ENCODE data around the gene GALNT7. TPM values are rescaled to one million over a fixed set of nuclear protein-coding genes. Genes with fewer than 3 reads are reported as not detected.
A peak's percentile ranks its signal among the peaks of the same experiment; 100 is the strongest.

The GALNT7 gene
- total RNA-seq, 1 donor from 2014 or later: 6.1 TPM

- H3K4me1 ChIP-seq: no peaks in the 10 kb centered on the region
- H3K36me3 ChIP-seq: no peaks in the 10 kb centered on the region
- TF ChIP-seq CTCF (IDR thresholded peaks at IDR 0.05; ENCODE audit: borderline replicate concordance): no peak
- no peak for DNase-seq
- H3K4me3 ChIP-seq: no peak overlapping the region
- H3K27me3 ChIP-seq (ENCODE audit: low read depth): no peaks in the 10 kb centered on the region
- H3K9me3 ChIP-seq (replicated peaks): no peaks in the 10 kb centered on the region
- intact Hi-C loops (cut with micrococcal nuclease): no loop called here
- no peak overlapping the region for H3K27ac ChIP-seq (replicated peaks)
These were observed 177.5 kb downstream of the GALNT7 start for GRCh38 chr4:173346074-173346473.

GRCh38 chr4:173347467-173347866 is 178.9 kb downstream of the GALNT7 start:
- H3K4me1 ChIP-seq: no peaks in the 10 kb centered on the region
- H3K27me3 ChIP-seq (ENCODE audit: low read depth): no peaks in the 10 kb centered on the region

GRCh38 chr4:173357939-173358338 is 189.3 kb downstream of the GALNT7 start:
- H3K27me3 ChIP-seq (ENCODE audit: low read depth): no peaks in the 10 kb centered on the region
- H3K27ac ChIP-seq (replicated peaks): no peak overlapping the region
- H3K9me3 ChIP-seq (replicated peaks): no peaks in the 10 kb centered on the region
- intact Hi-C loops (cut with micrococcal nuclease): no loop called here
- no peaks in the 10 kb centered on the region for H3K36me3 ChIP-seq
- no peak for TF ChIP-seq CTCF (IDR thresholded peaks at IDR 0.05; ENCODE audit: borderline replicate concordance)
- H3K4me1 ChIP-seq: no peaks in the 10 kb centered on the region
- H3K4me3 ChIP-seq: no peak overlapping the region
- DNase-seq: no peak

More at GRCh38 chr4:173347467-173347866, 178.9 kb downstream of the GALNT7 start:
- Histone ChIP-seq H3K9me3 (replicated peaks) (no peaks in the 10 kb centered on the region), H3K36me3 (no peaks in the 10 kb centered on the region), H3K27ac (replicated peaks) (no peak overlapping the region), H3K4me3 (no peak overlapping the region)
- TF ChIP-seq CTCF (IDR thresholded peaks at IDR 0.05; ENCODE audit: borderline replicate concordance): no peak
- DNase-seq: no peak
- intact Hi-C loops (cut with micrococcal nuclease): no loop called here

- DNase-seq: no peak
- intact Hi-C loops (cut with micrococcal nuclease): no loop called here
- Histone ChIP-seq H3K36me3 (no peaks in the 10 kb centered on the region), H3K27me3 (ENCODE audit: low read depth) (no peaks in the 10 kb centered on the region), H3K27ac (replicated peaks) (no peak overlapping the region), H3K4me3 (no peak overlapping the region), H3K4me1 (peaks cover 1% of the 10 kb centered on the region), H3K9me3 (replicated peaks) (no peaks in the 10 kb centered on the region)
- peak; percentile 45 for TF ChIP-seq CTCF (IDR thresholded peaks at IDR 0.05; ENCODE audit: borderline replicate concordance)
These were observed 192.1 kb downstream of the GALNT7 start for GRCh38 chr4:173360587-173361221.

GRCh38 chr4:173362666-173363065 is 194.1 kb downstream of the GALNT7 start:
- no peak for TF ChIP-seq CTCF (IDR thresholded peaks at IDR 0.05; ENCODE audit: borderline replicate concordance)
- DNase-seq: no peak
- intact Hi-C loops (cut with micrococcal nuclease): no loop called here
- no peaks in the 10 kb centered on the region for H3K9me3 ChIP-seq (replicated peaks)
- peaks cover 14% of the 10 kb centered on the region for H3K4me1 ChIP-seq
- no peaks in the 10 kb centered on the region for H3K27me3 ChIP-seq (ENCODE audit: low read depth)
- H3K4me3 ChIP-seq: no peak overlapping the region
- no peak overlapping the region for H3K27ac ChIP-seq (replicated peaks)
- no peaks in the 10 kb centered on the region for H3K36me3 ChIP-seq
